IPS DF 4.7 (cell line): ENCODE results near the gene MTRF1L.
"Not testable (repeated sequence)": the region's sequence is repeated elsewhere in the genome, so short reads cannot be mapped to it uniquely, and the experiment has no call there.

Experiments
- DNase-seq: peaks from one replicate; pipeline ENCODE4 v3.0.0-alpha.2; 2013; ENCODE audit warnings: low spot score; ENCODE audit errors: extremely low read depth

The MTRF1L gene

DNA sequence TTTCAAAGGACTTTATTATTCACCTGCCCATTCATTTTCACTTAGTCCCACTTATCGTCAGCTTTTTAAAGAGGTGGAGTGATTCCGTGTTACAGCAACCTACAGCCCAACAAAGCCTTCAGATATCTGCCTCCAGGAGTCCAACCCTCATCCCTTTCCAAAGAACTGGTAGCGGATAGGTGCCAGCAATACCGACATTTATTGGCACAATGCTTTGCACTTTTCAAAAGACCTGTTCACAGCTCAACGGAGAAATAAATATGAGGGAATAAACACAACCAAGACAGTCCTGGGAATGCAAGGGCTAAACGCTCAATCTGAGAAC, 819 bp upstream of the MTRF1L start:
- no peak for DNase-seq

DNA sequence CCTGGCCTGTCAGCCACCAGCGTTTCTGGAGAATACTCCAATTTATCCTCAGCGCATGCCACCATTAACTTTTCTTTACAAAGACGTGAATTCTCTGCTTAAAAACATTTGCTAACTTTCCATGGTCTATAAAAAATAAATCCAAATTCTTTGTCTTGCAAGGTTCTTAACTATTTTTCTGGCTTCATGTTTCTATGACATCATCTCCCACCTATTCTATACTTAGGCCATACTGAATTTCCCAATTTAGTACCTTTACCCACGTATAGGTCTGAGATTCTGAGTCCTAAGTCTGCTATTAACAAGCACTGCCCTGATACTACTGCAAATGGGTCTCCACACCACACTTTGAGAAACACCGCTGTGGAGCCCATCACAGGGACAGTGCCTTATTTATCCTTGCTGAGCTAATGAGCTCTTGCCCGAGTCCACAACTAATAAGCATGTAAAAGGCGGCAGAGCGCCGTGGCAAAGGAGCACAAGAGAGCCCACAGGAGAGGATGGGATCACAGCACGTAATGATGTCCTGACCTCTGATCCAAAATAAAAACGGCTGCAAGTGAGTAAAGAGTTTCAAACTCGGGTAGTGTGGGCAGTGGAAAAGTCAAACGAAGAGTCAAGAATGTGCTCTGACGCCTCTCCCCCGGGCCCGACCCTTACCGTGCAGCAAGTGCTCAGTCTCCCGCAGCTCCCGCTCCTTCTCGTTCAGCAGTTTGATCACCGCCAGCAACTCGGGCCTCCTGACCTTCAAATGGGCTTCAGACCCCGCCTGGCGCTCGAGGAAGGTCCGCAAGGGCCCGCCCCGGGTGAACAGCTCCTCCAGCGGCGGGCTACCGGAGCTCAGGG, 519 bp downstream of the MTRF1L start:
- DNase-seq, result no peak

DNA sequence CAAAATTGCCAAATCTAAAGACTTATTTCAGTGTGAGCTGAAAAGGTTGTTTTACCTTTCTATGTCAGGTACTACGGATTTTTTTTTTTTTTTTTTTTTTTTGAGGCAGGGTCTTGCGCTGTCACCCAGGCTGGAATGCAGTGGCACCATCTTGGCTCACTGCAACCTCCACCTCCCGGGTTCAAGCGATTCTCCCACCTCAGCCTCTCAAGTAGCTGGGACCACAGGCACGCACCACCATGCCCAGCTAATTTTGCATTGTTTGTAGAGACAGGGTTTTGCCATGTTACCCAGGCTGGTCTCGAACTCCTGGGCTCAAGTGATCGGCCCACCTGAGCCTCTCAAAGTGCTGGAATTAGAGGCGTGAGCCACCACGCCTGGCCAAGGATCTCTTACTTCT, 1.7 kb downstream of the MTRF1L start:
- not testable (repeated sequence) for DNase-seq

DNA sequence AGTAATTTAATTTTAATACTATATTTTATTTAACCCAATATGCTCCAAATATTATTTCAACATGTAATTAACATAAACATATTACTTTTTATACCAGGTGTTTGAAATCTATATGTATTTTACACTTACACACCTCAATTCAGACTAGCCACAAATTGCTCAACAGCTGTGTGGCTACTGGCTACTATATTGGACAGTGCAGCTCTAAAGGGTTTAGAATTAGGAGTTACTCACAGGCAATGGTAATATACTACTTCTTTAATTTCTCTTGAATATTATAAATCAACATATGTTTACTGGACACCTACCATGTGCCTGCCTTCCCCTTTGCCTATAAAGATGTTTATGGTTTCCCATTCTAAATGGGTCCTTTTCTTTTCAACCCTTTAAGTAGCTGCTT, 2.3 kb downstream of the MTRF1L start:
- no peak for DNase-seq

DNA sequence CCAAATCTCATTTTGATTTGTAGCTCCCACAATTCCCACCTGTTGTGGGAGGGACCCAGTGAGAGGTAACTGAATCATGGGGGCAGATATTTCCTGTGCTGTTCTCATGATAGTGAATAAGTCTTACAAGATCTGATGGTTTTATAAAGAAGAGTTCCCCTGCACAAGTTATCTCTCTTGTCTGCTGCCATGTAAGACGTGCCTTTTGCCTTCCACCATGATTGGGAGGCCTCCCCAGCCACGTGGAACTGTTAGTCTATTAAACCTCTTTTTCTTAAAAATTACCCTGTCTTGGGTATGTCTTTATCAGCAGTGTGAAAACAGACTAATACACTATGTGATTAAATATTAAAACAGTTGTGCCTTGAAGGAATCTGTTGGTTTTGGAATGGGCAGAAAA, 3.0 kb downstream of the MTRF1L start:
- not testable (repeated sequence) for DNase-seq

DNA sequence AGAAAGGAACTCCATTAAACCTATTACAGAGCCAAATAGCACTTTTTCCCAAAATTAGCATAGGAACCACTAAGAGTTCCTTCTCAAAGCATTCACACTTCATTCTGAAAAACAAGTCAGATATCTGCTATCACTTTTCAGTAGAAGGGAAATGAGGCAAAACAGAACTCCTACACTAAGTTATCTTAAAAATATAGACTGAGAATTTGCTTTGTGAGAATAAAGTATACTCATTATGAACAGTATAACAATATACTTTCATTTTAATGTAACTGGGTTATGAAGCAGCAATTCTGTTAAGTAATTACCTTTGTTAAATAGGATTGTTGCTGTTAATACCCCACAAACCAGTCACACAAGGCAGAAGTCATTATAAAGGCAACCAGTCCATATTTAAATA, 8.7 kb downstream of the MTRF1L start:
- DNase-seq, result no peak

DNA sequence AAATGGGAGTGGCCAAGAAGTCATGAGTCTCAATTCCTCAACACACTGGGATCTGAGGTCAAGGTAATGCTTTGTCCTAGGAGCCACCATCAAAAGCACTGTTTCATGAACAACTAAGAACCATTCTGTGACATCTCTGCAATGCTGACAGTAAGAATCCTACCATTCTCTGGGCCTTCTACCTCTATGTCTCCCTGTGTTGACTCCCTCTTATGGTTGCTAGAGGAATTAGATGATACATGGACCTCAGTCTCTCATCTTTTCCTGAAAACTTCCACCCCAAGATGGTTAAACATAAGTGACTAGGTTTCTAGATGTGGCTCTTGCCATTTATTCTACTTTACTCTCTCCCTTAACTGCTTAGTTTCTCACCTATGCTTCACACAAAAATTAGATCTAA, 9.1 kb downstream of the MTRF1L start:
- DNase-seq, result no peak

DNA sequence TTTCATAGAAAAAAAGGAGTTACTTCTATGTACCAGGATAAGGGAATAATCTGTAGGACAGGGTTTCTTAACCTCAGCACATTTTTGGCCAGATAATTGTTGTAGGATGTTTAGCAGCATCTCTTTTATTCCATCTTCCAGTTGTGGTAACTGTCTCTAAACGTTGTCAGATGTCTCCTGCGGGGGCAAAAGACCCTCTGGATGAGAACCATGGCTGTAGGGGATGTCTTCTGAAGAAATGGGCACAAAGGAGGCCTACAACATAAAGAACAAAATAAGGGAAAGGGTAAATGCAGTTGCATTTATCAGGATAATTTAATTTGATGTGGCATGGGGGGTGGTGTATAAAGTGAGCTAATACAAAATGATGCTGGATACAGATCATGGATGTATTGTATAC, 15.5 kb downstream of the MTRF1L start:
- no peak for DNase-seq

DNA sequence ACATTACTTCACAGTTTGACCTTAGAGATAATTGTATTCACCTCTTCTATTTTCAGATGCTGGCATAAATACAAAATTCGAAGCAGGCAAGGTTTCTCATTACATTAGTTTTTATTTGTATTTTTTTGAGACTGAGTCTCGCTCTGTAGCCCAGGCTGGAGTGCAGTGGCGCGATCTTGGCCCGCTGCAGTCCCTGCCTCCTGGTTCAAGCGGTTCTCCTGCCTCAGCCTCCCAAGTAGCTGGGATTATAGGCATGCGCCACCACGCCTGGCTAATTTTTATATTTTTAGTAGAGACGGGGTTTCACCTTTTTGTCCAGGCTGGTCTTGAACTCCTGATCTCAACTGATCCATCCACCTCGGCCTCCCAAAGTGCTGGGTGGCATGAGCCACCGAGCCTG, 17.2 kb downstream of the MTRF1L start:
- not testable (repeated sequence) for DNase-seq

DNA sequence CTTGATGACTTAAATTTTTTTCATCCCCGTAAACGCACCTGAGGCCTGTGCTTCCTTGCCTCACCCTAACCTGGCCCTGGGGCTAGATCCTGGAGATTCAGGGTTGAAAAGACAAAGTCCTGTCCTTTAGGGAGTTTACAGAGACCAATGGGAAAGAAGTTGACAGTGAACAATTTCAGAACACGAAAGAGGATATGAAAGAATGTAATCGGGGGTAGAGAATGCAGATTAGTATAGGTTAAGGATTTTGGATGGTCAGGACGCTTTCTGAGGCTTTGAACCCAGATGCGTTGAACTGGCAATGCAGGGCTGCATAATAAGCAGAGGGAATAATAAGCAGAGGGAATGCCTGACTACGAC, 18.0 kb downstream of the MTRF1L start:
- no peak for DNase-seq

DNA sequence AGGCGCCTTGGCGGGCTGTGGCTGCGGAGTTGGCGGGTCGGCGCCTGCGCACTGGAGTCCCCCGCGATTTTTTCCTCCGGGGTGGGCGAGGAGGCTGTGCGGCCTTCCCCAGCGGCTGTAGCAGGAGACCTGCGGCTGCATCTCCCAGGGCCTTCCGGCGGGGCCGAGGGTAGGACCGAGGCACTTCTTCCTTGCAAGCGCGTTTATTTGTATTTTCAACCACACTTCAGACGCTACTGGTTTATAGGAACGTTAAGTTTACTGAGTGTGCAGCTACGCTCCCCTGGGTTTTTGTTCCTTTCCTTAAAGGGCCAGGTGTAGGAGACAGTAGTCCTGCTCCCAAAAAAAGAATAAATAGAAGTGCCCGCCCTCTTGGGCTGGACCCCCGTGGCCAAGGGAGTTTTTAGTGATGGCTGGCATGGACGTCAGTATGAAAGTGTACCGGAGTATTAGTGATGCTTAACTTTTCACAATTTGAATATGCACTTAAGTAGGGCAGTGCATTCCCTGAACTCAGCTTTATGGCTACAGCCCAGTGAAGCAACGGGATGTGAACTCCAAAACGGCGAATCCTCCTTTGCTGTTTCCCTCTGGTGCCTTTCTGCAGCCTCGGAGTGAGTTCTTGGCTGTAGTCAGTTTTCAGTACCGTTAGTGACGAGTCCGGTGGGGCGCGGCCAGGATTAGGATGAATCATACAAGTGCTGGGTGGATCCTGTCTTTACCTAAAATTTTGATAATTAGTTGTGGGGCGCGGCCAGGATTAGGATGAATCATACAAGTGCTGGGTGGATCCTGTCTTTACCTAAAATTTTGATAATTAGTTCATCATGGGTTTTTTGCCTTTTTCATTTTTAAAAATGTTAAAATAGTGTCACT, 18.6 kb downstream of the MTRF1L start:
- DNase-seq, result no peak

DNA sequence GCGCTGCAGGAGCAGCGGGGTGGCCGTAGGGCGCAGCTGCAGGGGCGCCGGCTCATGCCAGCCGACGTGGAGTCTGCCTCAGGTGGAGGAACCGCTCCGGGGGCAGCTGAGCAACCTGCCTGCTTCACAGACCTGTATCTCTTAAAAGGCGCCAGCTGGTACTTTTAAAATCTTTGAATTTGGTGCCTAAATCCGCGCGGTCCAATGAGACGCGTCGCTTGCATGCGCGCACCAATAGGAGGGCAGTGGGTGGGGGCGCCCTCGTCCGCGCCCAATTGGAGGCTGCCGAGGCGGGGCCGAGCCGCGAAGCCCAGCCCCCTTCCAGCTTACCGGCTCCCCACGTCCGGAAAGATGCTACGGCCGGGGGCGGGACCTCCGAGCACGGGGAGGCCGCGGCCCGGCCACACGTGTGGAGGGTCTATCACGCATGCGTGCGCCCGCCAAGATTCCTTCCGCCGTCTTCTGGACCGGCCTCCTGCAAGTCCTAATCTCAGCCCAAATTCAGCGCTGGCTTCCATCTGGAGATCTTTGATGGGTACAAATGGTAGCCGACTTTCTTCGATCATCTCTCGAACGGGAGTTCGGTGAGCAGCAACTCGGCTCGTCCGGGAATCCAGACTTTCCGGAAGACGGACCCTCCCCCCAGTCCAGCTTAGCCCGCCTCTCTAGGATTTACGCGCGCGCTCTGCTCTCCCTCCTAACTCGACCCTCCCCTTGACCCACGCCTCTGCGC, 19.4 kb downstream of the MTRF1L start, which contains the start of gene FBXO5:
FBXO5 (minus strand) TSS at position 138 of the 733 bp plus-strand sequence; CDS start at position 56, 82 bp downstream.
- peak; percentile 62 for DNase-seq

DNA sequence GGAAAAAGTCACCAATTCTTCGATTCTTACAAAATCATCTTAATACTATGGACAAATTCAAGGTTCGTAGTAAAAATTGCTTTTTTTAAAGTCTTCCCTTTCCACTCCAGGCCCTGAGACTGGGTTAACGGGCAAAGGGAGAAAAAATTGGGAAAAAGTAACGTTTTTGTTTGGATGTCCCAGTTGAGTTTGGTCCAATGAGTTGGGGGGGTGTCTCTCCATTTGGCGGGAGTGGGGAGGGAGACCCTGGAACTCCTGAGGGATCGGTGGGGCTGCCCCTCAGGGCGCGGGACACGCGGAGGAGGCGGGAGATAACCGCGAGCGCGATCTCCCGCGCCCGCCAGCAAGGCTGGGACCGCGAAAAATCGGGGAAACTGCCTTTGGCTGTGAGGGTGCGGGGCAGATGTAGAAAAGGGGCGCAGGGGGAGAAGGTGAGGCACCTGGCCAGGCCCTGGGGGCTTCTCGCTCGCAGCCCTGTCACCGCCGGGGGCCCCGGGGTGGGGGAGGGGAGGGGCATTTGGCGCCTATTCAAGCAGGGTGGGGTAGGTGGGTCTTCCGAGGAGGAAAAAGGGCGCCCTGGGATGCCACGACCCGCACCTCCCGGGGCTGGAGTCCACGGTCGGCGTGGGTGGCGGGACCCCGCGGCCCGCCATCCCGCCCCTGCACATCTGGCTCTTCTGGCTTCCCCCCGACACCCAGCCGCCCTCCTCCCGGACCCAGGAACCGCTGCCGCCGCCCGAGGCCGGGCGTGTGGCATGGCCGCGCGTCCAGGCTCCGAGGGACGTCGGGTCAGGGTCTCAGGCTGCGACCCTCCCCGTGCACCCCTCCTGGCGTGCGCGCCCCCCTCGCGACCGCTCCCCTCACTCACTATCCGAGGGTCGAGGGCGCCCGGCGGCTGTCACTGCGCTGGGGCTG, 20.3 kb downstream of the MTRF1L start:
- no peak for DNase-seq

DNA sequence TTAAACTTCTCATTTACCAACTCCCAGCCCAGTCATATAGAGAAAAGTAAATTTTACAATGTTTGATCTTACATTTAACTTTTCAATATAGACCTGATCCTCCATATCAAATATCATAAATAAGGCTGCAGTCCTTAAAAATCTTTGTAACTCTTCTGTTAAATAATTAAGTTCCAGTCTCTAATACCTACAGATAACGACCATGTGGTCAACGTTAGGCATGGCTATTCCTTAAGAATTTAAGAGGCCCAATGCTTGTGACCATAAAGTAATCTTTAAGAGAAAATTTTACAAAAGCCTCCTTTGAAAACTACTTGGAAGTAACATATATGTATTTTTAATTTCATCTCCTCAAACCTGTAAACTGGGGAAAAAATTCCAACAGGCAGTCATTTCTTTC, 21.3 kb downstream of the MTRF1L start:
- DNase-seq, result no peak

DNA sequence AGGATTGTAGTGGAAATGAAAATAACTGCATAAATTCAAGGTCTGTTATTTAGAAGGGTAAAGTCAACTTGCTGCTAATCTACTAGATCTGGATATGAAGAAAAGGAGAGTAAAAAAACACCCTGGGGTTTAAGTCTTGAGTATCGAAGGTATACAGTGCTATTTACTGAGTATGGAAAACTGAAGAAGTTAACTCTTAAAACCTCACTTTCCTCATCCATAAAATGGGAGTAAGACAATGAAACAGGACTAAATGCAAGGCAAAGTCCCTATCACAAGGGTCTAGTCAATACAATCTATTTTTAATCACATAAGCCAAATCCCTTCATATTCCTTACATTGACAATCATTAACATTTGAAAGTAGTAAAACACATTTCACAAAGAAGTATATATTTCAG, 21.9 kb downstream of the MTRF1L start:
- no peak for DNase-seq

DNA sequence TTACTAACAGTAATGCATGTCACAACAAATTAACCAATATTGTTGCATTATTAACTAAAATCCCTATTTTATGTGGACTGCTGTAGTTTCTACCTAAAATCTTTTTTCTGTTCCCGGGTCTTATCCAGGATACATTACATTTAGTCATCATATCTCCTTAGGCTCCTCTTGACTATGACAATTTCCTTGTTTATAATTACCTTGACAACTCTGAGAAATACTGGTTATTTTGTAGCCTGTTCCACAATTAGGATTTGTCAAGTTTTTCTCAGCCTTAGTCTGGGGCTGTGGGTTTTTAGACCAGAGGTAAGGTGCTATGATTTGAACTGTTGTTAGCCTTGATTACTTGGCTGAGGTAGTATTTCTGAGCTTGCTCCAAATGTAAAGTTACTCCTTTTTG, 23.4 kb downstream of the MTRF1L start:
- no peak for DNase-seq

DNA sequence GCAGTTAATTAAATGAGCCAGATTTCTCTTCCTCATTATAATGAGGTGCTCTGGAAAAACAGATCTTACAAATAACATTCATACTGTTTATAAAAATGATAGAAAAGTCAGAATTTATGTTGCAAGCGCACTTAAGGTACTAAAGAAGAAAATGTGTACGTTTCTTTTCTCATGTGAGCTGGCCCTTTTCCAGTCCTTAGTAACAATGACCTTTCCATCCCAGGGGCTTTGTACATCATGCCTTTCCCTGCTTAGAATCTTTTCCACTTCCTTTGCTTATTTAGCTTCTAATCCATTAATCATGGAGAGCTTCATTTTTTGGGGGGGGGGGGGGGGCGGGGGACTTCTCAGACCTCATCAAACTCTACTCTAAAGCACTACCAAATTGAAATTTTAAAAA, 24.5 kb downstream of the MTRF1L start:
- DNase-seq, result no peak

DNA sequence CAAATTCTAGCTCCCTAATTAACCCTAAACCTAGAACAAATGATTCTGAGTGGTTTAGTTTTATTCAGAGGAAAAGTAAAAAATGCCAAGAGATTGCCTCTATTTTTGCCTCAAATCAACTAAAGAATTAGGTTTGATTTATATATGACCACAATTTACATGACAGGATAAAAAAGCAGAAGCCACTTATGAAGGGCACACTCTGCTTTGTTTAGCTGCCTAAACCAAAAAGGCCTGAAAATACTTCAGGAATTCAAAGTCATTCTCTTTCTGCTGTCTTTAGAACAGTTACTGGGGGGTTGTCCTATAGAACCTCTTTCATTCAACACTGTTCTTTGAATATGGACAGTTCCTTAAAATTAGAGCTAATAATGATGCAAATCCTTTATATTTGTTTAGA, 25.0 kb downstream of the MTRF1L start:
- no peak for DNase-seq

DNA sequence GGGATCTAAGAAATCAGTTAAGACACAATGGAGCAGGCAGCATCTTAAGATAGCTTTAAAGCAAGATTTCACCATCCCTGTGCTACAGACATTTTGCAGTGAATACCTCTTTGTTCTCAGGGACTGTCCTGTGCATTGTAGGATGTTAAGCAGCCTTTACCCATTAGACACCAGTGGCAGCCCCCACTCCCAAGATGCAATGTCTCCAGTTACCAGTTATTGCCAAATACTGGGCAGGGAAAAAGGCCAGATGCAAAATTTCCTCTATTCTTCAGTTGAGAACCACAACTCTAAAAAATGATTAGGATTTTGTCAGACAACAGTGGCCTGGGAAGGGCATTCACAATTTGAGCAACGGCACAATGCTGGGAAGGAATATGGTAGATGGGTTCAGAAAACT, 25.8 kb downstream of the MTRF1L start:
- no peak for DNase-seq

DNA sequence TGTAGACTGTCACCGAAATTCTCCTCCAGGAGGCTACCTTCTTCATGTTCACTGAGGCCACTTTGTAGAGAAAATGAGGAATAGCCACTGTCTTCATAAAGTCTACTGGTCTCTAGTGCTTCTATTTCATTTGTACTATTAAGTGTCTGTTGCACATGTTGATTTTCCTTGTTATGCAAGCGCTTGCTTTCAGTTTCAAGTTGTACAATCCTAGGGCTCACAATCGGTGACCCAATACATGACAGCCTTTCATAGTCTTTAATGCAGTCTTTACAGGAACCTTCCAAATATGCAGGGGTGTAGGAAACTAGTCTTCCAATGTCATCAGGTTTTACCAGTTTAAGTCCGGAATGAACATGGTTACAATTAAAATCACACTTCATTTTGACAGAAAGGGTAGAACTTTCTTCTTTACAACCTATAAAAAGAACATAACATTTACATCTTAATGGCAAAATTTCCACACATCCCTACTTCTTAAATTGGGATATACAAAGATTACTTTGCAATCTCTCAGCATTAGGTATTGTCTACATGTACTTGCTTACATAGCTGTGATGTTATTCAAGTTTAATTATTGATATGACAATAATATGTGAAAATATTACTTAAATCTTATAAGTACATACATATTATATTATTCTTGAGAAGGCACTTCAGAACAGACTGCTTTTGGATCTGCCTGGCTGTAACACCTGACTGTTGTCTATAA, 27.1 kb downstream of the MTRF1L start:
- DNase-seq, result no peak
